GM18873 (cell line): ENCODE results near the gene FRMD5.
"Not testable (repeated sequence)": the region's sequence is repeated elsewhere in the genome, so short reads cannot be mapped to it uniquely, and the experiment has no call there.

ENCODE experiments used
- ATAC-seq: cut with Tn5 transposase; IDR thresholded peaks from one replicate; pipeline ENCODE4 v1.9.1; 2021; ENCODE audit warnings: mild to moderate bottlenecking, moderate library complexity, moderate number of reproducible peaks; ENCODE audit not compliant: unreplicated experiment, low FRiP score

FRMD5 gene

DNA sequence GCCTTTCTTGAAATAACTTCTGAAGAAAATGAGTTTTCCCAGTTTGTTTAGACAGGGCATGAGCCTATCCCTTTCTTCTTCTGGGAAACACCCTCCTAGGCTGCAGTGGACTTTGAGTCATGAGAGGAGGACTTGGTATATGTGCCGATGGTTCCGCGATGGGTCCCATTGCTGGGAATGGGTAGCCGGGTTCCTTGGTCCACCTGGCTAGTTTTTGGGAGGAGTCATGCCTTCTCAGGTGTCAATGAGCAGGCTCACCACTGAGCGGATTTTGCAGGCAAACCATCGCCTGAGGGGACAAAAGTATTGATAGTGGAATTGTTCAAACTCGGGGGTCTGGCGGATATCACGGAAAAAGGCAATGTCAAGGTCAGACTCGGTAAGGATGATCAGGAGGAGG, 321.4 kb downstream of the FRMD5 start:
- no peak for ATAC-seq

DNA sequence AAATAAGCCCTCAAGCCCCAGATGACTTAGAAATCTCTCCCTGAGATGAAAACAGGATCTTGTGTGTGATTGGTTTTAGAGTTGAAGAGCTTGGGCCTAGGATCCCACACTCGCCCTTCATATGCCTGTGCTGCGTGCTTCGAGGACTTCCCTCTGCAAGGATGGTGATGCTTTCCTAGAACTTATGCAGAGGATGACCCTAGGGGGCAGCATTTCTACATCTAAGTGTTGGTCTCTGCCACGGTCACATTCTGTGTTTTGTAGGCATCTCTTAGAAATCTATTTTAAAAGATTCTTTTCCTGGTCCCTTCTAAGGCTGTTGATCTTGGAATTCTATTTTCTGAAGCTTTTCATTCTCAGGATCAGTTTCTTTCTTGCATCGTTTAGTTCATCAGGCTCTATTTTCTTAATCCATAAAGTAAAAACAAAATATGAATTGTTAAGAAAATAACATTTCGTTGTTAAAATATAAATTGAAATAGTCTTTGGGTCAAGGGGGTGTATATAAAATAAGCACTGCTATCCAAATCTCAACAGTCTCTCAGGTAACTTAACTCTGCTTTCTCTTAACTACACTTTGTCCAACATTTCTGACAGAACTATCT, 322.6 kb downstream of the FRMD5 start:
- ATAC-seq, result no peak

DNA sequence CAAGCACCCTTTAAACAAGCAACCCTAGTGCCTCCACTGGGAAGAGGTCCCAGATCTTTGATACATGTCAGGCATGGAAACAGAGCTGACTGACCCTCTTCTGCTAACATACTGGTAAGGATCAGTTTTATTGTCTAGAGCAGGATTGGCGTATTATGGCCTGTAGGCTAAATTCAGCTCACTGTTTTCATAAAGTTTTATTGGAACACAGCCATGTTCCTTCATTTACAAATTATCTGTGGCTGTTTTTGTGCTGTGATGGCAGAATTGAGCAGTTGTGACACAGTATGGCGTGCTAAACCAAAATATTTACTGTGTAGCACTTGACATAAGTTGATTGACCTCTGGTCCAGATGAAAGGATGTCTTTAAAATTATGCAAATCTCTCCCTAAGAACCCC, 323.2 kb downstream of the FRMD5 start:
- no peak for ATAC-seq

DNA sequence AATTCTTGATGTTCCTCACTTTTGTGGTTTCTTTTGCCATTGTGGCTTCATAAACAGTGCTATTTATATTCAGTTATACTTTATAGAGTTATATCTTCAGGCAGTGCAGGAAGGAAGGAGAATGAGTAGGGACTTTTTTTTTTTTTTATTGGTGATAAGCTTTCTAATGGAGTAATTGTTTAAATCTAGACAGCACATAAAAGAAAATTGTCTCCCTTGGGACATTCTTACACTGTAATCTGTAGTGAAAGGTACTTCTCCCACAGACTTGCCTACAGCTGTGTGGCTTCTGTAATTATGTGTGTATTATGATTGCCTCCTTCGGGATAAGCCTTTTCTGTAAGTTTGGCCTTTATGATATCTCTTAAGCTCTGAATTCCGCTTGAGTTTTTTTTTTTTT, 326.7 kb downstream of the FRMD5 start:
- no peak for ATAC-seq

DNA sequence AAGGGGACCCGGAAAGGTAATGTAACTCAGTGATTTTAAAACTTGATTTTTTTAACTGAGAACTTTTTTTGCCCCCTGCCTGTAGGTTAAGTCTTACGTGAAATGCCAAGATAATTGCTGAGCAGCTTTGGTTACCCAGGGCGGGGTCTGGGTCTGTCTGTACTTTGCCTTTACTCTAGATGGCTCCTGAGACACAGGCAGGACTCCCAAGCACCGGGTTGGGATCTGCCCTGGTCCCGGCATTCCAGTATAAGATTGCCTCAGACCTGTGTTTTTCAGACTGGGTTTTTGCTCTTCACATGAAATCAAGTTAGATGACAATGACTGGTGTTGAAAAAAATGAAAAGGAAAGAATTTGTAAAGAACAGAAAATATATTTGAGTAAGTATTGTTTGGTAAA, 328.0 kb downstream of the FRMD5 start:
- no peak for ATAC-seq

DNA sequence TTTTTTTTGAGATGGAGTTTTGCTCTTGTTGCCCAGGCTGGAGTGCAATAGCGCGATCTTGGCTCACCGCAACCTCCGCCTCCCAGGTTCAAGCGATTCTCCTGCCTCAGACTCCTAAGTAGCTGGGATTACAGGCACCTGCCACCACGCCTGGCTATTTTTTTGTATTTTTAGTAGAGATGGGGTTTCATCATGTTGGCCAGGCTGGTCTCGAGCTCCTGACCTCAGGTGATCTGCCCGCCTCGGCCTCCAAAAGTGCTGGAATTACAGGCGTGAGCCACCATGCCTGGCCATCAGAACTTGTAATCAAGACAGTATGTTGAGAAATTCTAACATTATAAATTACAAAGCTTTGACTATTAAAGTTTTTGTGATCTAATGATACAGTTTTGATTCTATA, 328.4 kb downstream of the FRMD5 start:
- ATAC-seq, result not testable (repeated sequence)

DNA sequence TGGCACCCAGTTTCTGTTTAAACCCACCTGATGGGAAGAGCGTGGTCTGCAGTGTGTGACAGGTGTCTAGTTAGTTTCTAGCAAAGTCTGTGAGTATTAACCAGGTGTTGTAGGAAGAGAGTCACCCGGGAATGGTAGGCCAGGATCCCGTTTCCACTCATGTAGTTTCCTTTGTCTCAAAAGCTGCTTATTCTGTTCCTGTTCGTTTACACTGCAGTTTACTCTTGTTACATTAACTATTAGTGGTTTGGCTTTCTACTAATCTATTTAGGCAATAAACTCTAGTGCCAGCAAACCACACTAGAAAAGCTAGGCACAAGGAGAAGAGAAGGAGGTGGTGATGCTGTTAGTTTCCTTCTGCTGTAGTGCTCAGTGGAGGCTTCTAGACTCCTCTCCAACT, 335.5 kb downstream of the FRMD5 start:
- no peak for ATAC-seq

DNA sequence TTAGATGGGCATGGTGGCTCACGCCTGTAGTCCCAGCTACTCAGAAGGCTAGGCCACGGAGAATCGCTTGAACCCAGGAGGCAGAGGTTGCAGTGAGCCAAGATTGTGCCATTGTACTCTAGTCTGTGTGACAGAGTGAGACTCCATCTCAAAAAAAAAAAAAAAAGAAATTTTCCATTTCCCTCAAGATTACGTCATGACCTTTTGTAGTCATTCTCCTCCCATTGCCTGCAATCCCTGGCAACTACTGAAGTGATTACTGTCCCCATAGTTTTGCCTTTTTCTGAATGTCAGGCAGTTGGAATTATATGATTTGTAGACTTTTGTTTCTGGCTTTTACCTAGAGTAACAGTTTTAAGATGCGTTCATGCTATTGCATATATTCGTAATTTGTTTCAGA, 340.3 kb downstream of the FRMD5 start:
- no peak for ATAC-seq

DNA sequence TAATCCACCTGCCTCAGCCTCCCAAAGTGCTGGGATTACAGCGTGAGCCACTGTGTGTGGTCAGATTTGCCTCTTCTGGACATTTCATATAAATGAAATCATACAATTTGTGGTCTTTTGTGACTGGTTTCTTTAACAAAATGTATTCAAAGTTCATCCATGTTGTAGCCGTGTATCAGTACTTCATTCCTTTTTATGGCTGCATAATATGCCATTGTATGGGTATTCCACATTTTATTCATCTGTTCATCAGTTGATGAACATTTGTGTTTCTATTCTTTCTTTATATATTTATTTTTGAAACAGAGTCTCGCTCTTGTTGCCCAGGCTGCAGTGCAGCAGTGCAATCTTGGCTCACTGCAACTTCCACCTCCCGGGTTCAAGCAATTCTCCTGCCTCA, 342.5 kb downstream of the FRMD5 start:
- no peak for ATAC-seq

DNA sequence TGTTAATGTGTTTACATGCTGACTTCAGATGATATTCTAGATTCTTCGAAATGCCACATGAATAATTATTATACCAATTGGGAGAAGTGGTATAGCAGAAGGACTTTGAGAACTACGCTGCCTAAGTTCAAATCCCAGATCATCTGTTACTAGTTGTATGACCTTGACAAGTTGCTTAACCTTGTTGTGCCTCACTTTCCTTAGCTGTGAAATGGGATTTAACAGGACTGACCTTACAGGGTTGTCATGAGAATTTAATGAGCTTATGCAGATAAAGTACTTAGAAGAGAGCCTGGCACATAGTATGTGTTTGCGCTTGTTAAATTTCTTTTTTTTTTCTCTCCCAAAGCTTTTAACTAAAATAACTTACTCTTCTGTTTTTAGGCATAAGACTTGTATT, 343.8 kb downstream of the FRMD5 start:
- no peak for ATAC-seq

DNA sequence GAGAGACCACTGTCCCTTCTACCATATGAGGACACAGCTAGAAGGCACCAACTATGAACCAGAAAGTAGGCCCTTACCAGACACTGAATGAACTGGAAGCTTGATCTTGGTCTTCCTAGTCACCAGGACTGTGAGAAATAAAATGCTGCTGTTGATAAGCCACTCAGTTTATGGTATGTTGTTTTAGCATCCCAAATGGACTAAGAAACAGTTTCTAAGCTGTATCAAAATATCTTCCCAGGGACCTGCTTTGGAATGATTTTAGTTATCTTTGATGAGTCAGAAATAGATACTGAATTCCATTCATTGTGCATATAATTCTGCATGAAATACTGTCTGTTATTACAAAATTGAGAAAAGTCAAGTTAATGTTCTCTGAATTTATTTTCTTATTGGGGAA, 349.6 kb downstream of the FRMD5 start:
- ATAC-seq, result no peak

DNA sequence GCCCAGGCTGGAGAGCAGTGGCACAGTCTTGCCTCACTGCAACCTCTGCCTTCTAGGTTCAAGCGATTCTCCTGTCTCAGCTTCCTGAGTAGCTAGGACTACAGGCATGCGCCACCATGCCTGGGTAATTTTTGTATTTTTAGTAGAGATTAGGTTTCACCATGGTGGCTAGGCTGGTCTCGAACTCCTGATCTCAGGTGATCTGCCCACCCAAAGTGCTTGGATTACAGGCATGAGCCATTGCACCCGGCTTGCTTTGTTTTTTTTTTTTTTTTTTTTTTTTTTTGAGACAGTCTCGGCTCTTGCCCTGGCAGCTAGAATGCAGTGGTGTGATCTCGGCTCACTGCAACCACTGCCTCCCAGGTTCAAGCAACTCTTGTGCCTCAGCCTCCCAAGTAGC, 362.6 kb downstream of the FRMD5 start:
- ATAC-seq, result not testable (repeated sequence)

DNA sequence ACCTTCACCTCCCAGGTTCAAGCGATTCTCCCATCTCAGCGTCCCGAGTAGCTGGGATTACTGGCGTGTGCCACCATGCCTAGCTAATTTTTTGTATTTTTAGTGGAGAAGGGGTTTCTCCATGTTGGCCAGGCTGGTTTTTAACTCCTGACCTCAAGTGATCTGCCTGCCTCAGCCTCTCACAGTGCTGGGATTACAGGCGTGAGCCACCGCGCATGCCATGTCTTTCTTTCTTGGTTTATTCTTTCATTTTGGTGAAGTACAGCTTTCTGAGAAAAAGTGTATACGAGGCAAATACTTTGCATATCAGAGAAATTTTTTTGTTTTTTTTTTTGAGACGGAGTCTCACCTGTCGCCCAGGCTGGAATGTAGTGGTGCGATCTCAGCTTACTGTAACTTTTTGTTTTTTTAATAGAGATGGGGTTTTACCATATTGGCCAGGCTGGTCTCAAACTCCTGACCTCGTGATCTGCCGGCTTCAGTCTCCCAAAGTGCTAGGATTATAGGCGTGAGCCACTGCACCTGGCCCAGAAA, 363.5 kb downstream of the FRMD5 start:
- ATAC-seq, result not testable (repeated sequence)

DNA sequence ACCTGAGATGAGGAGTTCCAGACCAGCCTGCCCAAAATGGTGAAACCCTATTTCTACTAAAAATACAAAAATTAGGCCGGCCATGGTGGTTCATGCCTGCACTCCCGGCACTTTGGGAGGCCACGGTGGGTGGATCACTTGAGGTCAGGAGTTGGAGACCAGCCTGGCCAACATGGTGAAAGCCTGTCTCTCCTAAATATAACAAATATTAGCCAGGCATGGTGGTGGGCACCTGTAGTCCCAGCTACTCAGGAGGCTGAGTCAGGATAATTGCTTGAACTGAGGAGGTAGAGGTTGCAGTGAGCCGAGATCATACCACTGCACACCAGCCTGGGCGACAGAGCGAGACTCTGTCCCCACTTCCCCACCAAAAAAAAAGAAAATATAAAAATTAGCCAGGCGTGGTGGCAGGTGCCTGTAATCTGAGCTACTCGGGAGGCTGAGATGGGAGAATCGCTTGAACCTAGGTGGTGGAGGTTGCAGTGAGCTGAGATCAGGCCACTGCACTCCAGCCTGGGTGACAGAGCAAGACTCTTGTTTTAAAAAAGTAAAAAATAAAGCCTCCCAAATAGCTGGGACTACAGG, 364.3 kb downstream of the FRMD5 start:
- not testable (repeated sequence) for ATAC-seq

DNA sequence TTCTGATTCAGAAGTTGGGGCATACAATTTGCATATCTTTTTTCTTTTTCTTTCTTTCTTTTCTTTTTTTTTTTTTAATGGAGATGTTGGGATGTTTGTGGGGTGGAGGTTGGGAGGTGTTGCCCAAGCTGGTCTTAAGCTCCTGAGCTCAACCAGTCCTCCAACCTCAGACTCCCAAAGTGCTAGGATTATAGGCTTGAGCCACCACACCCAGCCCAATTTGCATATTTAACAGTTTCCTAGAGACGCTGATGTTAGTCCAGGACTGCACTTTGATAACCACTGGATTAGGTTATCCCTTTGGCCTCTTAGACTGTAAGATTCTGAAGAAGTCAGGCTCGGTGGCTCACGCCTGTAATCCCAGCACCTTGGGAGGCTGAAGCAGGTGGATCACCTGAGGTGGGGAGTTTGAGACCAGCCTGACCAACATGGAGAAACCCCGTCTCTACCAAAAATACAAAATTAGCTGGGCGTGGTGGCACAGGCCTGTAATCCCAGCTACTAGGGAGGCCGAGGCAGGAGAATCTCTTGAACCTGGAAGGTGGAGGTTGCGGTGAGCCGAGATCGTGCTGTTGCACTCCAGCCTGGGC, 365.0 kb downstream of the FRMD5 start:
- not testable (repeated sequence) for ATAC-seq

DNA sequence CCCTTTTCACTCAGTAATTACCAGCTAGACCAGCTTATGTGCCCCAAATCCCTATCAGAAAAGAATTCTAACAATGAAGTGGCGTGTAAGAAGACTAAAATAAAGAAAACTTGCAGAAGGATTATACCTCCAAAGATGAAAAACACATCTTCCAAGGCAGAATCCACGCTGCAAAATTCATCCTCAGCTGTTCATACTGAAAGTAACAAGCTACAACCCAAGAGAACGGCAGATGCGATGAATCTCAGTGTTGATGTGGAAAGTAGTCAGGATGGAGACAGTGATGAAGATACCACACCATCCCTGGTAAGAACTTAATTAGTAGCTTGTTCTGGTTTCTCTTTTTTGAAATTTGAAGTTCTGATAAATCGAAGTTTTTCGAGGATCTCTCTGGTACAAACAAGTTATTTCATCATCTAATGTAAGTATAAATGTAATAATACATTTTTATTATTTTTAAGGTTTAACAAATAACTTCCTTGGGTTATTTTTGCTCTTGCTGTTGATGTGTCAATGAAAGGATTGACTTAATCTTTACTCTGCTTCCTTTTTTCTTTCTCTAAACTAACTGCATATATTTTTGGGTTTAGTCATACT, 366.9 kb downstream of the FRMD5 start:
- ATAC-seq, result no peak

DNA sequence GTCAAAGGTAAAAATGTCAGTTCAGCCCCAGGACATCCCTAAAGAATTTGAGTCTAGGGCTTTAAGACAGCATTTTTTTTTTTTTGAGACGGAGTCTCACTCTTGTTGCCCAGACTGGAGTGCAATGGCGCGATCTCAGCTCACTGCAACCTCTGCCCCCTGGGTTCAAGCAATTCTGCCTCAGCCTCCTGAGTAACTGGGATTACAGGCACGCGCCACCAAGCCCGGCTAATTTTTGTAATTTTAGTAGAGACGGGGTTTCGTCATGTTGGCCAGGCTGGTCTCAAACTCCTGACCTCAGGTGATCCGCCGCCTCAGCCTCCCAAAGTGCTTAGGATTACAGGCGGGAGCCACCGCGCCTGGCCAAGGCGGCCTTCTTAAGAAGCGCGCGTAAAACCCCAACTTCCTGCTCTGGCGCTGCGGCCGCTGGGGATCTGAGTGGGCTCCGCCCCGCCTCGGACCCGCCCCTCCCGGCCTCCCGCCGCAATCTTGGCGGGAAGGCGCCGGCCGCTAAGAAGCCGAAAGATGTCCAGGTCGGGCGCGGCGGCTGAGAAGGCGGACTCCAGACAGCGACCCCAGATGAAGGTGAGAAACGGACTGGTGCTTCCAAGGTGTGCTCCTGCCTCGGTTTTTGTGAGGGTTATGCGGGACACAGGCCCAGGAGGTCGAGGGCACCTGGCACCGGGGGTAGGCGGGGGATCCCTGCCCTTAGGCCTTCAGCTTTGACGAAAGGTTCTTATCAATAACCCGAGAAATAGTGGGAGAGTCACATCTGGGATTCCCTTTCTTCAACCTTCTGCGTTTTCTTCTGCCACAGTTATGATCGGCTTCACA, 368.3 kb downstream of the FRMD5 start, which contains the start of gene WDR76:
WDR76 (plus strand) TSS at position 495 of the 834 bp plus-strand sequence; CDS start at position 526, 31 bp downstream.
- peak; percentile 40 for ATAC-seq

DNA sequence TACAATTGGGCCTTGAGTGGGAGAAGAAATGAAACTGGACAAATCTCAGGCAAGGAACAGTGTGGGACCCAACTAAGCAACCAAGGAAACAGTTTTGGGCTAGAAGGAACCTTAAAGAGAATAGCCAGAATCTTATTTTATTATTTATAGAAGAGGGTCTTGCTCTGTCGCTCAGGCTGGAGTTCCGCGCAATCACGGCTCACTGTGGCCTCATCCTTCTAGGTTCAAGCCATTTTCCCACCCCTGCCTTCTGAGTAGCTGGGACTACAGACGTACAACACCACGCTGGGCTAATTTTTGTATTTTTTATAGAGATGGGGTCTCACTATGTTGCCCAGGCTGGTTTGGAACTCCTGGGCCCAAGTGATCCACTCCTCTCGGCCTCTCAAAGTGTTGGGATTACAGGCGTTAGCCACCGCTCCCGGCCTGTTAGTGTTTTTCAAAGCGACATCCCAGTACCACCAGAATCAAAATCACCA, 369.0 kb downstream of the FRMD5 start:
- no peak for ATAC-seq

DNA sequence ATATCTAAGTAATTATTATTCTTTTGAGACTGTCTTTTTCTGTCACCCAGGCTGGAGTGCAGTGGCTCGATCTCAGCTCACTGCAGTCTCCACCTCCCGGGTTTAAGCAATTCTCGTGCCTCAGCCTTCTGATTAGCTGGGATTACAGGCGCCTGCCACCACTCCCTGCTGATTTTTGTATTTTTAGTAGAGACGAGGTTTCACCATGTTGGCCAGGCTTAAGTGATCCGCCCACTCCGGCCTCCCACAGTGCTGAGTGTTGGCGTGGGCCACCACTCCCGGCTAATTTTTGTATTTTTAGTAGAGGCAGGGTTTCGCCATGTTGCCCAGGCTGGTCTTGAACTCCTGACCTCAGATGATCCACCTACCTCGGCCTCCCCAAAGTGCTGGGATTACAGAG, 369.8 kb downstream of the FRMD5 start:
- ATAC-seq, result not testable (repeated sequence)
